Measurements from ENCODE around the gene PEG3. TPM values are rescaled to one million over a fixed set of nuclear protein-coding genes. Genes with fewer than 3 reads are reported as not detected.

Gene PEG3
- total and polyA plus RNA-seq, 2 of the 8 experiments (the other 6 are each of a cell fraction or from before 2014, with no cell fraction given) = not detected

DNA sequence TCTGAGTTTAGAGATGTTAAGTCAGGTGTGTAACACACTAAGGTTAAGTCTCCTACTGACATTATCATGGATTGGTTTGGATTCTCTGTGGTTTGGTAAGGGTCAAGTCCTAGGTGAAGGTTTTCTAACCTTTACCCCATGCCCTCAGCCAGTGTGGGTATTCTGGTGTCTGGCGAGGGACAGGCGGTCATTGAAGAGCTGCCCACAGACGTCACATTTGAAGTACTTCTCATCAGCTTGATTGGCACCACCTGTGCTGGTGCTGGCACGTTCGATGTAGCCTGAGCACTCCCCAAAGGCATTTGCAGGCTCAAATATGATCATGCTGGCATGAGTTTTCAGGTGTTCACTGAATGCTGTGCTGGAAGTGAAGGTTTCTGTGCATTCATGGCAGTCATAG lies 27.0 kb downstream of the PEG3 start:
- Histone ChIP-seq H2BK15ac (ENCODE audit: low read length) (no peak overlapping the region), H3K4ac (replicated peaks; ENCODE audit: insufficient read length, low read depth, low read length) (no peak overlapping the region), H3K23ac (ENCODE audit: insufficient read length) (no peak overlapping the region), H3K79me1 (ENCODE audit: low read depth, low read length) (no peaks in the 10 kb centered on the region), H4K91ac (replicated peaks; ENCODE audit: insufficient read length, low read length) (no peak overlapping the region), H3K9ac (replicated peaks in 1 of 4; ENCODE audit: extremely low read depth in 1 of 4, low read depth in 3 of 4, low read length in 3 of 4) (no peak overlapping the region), H3K23me2 (ENCODE audit: low read depth, low read length) (no peaks in the 10 kb centered on the region), H3K4me1 (replicated peaks in 1 of 4; ENCODE audit: control insufficient read depth in 3 of 4, insufficient read depth in 4 of 4, low read length in 3 of 4) (no peaks in the 10 kb centered on the region), H3K56ac (replicated peaks; ENCODE audit: insufficient read length, low read depth, low read length) (no peak overlapping the region), H2AFZ (ENCODE audit: low read length) (no peak overlapping the region), H2BK120ac (replicated peaks; ENCODE audit: low read depth, low read length) (no peak overlapping the region), H4K8ac (ENCODE audit: extremely low read depth, insufficient read depth, low read length) (no peak overlapping the region), H3K4me2 (ENCODE audit: insufficient read depth in 1 of 2, low read depth in 2 of 2, low read length in 2 of 2) (no peak overlapping the region), H2AK5ac (ENCODE audit: low read depth, low read length) (no peak overlapping the region), H2BK12ac (ENCODE audit: low read depth, low read length) (no peak overlapping the region), H2BK5ac (ENCODE audit: low read depth, low read length) (no peak overlapping the region), H3K36me3 (ENCODE audit: control insufficient read depth in 2 of 4, insufficient read depth in 4 of 4, low read length in 3 of 4) (no peaks in the 10 kb centered on the region; a peak in 1 of 8 replicates), H4K20me1 (replicated peaks in 1 of 2; ENCODE audit: control insufficient read depth in 1 of 2, insufficient read depth in 2 of 2, low read length in 2 of 2) (no peaks in the 10 kb centered on the region), H3K18ac (ENCODE audit: extremely low read depth, low read length) (no peak overlapping the region), H3K27me3 (replicated peaks in 1 of 4; ENCODE audit: control insufficient read depth in 3 of 4, extremely low read depth in 1 of 4, insufficient read depth in 3 of 4, low read length in 3 of 4) (no peaks in the 10 kb centered on the region), H4K5ac (ENCODE audit: insufficient read length, low read depth, low read length) (no peak overlapping the region), H3K14ac (ENCODE audit: insufficient read length) (no peak overlapping the region), H3K9me3 (ENCODE audit: insufficient read depth in 2 of 2, low read depth in 1 of 2, low read length in 1 of 2) (peaks cover 80 to 81% of the 10 kb centered on the region in 2 experiments), H3K27ac (ENCODE audit: low read depth, low read length) (no peak overlapping the region), H3K79me2 (ENCODE audit: control insufficient read depth in 1 of 2, insufficient read depth in 2 of 2, low read length in 2 of 2) (no peaks in the 10 kb centered on the region), H3K4me3 (ENCODE audit: extremely low read depth in 1 of 4, insufficient read depth in 2 of 4, low read depth in 3 of 4, low read length in 4 of 4) (no peak overlapping the region), H2BK20ac (ENCODE audit: low read length) (no peak overlapping the region)
- ChIA-PET CTCF (ENCODE audit: partially characterized antibody) (no interaction called here), POLR2A (ENCODE audit: partially characterized antibody) (no interaction called here)
- TF ChIP-seq, protein P1, sequence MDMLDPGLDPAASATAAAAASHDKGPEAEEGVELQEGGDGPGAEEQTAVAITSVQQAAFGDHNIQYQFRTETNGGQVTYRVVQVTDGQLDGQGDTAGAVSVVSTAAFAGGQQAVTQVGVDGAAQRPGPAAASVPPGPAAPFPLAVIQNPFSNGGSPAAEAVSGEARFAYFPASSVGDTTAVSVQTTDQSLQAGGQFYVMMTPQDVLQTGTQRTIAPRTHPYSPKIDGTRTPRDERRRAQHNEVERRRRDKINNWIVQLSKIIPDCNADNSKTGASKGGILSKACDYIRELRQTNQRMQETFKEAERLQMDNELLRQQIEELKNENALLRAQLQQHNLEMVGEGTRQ (IDR thresholded peaks at IDR 0.05; ENCODE audit: low read length) = no peak
- TF ChIP-seq POU5F1 (IDR thresholded peaks at IDR 0.05; ENCODE audit: low read depth, low read length) (no peak), CHD1 (IDR thresholded peaks at IDR 0.05; ENCODE audit: low read depth, low read length) (no peak), TBP (IDR thresholded peaks at IDR 0.05; ENCODE audit: low read depth, low read length) (no peak)
- 53% methylated on average over 5 of the region's 5 CpGs; no CpG with 5 or more reads in 1 of the 2 experiments for WGBS, 2 experiments (ENCODE audit: extremely low coverage in 1 of 2, insufficient coverage in 1 of 2, insufficient read length in 1 of 2, insufficient replicate concordance in 2 of 2, low coverage in 1 of 2, low lambda C conversion rate in 2 of 2, missing lambda C conversion rate in 1 of 2)
- FAIRE-seq (no peak), DNase-seq (ENCODE audit: low read depth in 1 of 2, low spot score in 2 of 2) (no peak)
